Chondrocyte (in vitro differentiated cells): Measurements from ENCODE around the gene DGCR2. TPM values are rescaled to one million over a fixed set of nuclear protein-coding genes. Genes with fewer than 3 reads are reported as not detected.
"Not testable (repeated sequence)": the region's sequence is repeated elsewhere in the genome, so short reads cannot be mapped to it uniquely, and the experiment has no call there.

Source experiments
- DNase-seq: peaks from one replicate; pipeline ENCODE4 v3.0.0; 2021; ENCODE audit warnings: mixed read lengths, low spot score
- H3K27ac Mint-ChIP-seq: one replicate; pipeline ENCODE4 v1.8.0; 2021; ENCODE audit warnings: mild to moderate bottlenecking, moderate library complexity, mixed read lengths; ENCODE audit not compliant: unreplicated experiment
- H3K27me3 Mint-ChIP-seq: 2 replicates; pipeline ENCODE4 v1.8.0; 2021; ENCODE audit warnings: low read depth, mixed read lengths
- H3K36me3 Mint-ChIP-seq: 2 replicates; pipeline ENCODE4 v1.8.0; 2021; ENCODE audit warnings: low read depth, mixed read lengths
- H3K4me1 Mint-ChIP-seq: 2 replicates; pipeline ENCODE4 v1.8.0; 2021; ENCODE audit warnings: low read depth, mild to moderate bottlenecking, mixed read lengths
- H3K4me3 Mint-ChIP-seq: one replicate; pipeline ENCODE4 v1.8.0; 2021; ENCODE audit warnings: mild to moderate bottlenecking, moderate library complexity, mixed read lengths; ENCODE audit not compliant: unreplicated experiment
- H3K9me3 Mint-ChIP-seq: 2 replicates; pipeline ENCODE4 v1.8.0; 2021; ENCODE audit warnings: low read depth, mixed read lengths
- CTCF ChIP-seq: fragments of 200-600 bp; sonication (generic); IDR thresholded peaks from 2 replicates; pipeline ENCODE4 v1.5.0; 2021; ENCODE audit warnings: antibody characterized with exemption, mild to moderate bottlenecking, moderate library complexity
- total RNA-seq: library from RNA; stranded (reverse); gene quantifications from 3 replicates; pipeline ENCODE4 v1.2.1, GENCODE V29; 2021

Gene DGCR2
- total RNA-seq, 1 donor from 2014 or later: 45.8 TPM

- no peak overlapping the region for H3K27ac Mint-ChIP-seq
- H3K27me3 Mint-ChIP-seq: peaks cover 46% of the 10 kb centered on the region
- H3K9me3 Mint-ChIP-seq: no peaks in the 10 kb centered on the region
- TF ChIP-seq CTCF: no peak
- H3K4me1 Mint-ChIP-seq: no peaks in the 10 kb centered on the region
- H3K36me3 Mint-ChIP-seq: no peaks in the 10 kb centered on the region
- no peak overlapping the region for H3K4me3 Mint-ChIP-seq
- DNase-seq: no peak
Measured at GRCh38 chr22:19005905-19006304, 116.3 kb downstream of the DGCR2 start.

GRCh38 chr22:19004471-19004870 is 117.7 kb downstream of the DGCR2 start:
- Mint-ChIP-seq H3K27ac (no peak overlapping the region), H3K9me3 (no peaks in the 10 kb centered on the region), H3K36me3 (no peaks in the 10 kb centered on the region), H3K27me3 (peaks cover 46% of the 10 kb centered on the region), H3K4me3 (no peak overlapping the region), H3K4me1 (no peaks in the 10 kb centered on the region)
- DNase-seq: no peak
- TF ChIP-seq CTCF: no peak

- no peak overlapping the region for H3K27ac Mint-ChIP-seq
- TF ChIP-seq CTCF: no peak
- no peak overlapping the region for H3K4me3 Mint-ChIP-seq
- H3K4me1 Mint-ChIP-seq: no peaks in the 10 kb centered on the region
- H3K27me3 Mint-ChIP-seq: peaks cover 45% of the 10 kb centered on the region
- H3K9me3 Mint-ChIP-seq: no peaks in the 10 kb centered on the region
- no peak for DNase-seq
- H3K36me3 Mint-ChIP-seq: no peaks in the 10 kb centered on the region
Measured at GRCh38 chr22:19003508-19003907, 118.7 kb downstream of the DGCR2 start.

GRCh38 chr22:19002684-19003038 is 119.6 kb downstream of the DGCR2 start:
- Mint-ChIP-seq H3K4me1 (no peaks in the 10 kb centered on the region), H3K4me3 (no peak overlapping the region), H3K36me3 (no peaks in the 10 kb centered on the region), H3K27me3 (peaks cover 49% of the 10 kb centered on the region), H3K9me3 (no peaks in the 10 kb centered on the region), H3K27ac (no peak overlapping the region)
- TF ChIP-seq CTCF: no peak
- DNase-seq: no peak

GRCh38 chr22:19001204-19001603 is 121.0 kb downstream of the DGCR2 start:
- no peak for DNase-seq
- Mint-ChIP-seq H3K27me3 (peaks cover 56% of the 10 kb centered on the region), H3K4me3 (no peak overlapping the region), H3K27ac (no peak overlapping the region), H3K36me3 (no peaks in the 10 kb centered on the region), H3K9me3 (no peaks in the 10 kb centered on the region), H3K4me1 (no peaks in the 10 kb centered on the region)
- TF ChIP-seq CTCF: no peak

GRCh38 chr22:19000106-19000505 is 122.1 kb downstream of the DGCR2 start:
- H3K27ac Mint-ChIP-seq, H3K4me3 Mint-ChIP-seq: not testable (repeated sequence)

More at GRCh38 chr22:19000106-19000505, 122.1 kb downstream of the DGCR2 start:
- H3K9me3 Mint-ChIP-seq, H3K4me1 Mint-ChIP-seq, DNase-seq, H3K36me3 Mint-ChIP-seq: not testable (repeated sequence)
- H3K27me3 Mint-ChIP-seq: peaks cover 49% of the 10 kb centered on the region
